Peyer's patch (tissue), 4 donors: Measurements from ENCODE around the gene BMPR1B.

Experiments
- CTCF ChIP-seq, 6 experiments: fragments of 450-650 bp in 4 of 6; fragments of 200-600 bp in 2 of 6; sonication (generic) in 1 of 6; IDR thresholded peaks; one replicate each; pipeline ENCODE4 v1.5.1; 2017 to 2019; ENCODE audit warnings: antibody characterized with exemption in 6 of 6, mild to moderate bottlenecking in 3 of 6, moderate library complexity in 1 of 6
- POLR2A ChIP-seq, 2 donors: fragments of 450-650 bp; IDR thresholded peaks; one replicate each; pipeline ENCODE4 v1.5.1; 2017; ENCODE audit warnings: antibody characterized with exemption in 2 of 2, mild to moderate bottlenecking in 2 of 2, moderate library complexity in 2 of 2

- no peak for TF ChIP-seq CTCF (IDR thresholded peaks at IDR 0.05)
- TF ChIP-seq POLR2A (IDR thresholded peaks at IDR 0.05), result no peak
Observed at GRCh38 chr4:94849901-94850300, 92.1 kb downstream of the BMPR1B start.
